ENCODE results near the gene TADA2B.

DNA sequence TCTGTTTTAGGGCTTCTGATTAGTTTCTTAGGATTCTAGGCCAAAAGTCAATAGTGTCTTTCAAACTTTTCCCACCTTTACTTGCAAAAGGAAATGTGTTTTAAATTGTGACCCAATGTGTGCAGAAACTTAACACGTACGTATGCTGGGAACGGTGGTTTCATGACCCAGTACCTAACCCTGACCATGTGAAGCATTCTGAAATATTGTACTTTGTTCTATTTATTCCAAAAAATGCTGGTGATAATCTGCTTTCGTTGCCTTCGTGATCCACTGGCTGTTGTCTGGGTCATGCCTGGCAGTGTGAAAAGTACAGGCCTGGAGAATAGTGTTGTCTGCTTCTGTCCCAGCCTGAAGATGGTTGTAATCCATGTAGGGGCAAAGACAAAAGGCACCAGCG lies 26.7 kb upstream of the TADA2B start:
- TF ChIP-seq EZH2phosphoT487 (IDR thresholded peaks at IDR 0.05; ENCODE audit: borderline replicate concordance), result no peak
- TF ChIP-seq, protein P1, sequence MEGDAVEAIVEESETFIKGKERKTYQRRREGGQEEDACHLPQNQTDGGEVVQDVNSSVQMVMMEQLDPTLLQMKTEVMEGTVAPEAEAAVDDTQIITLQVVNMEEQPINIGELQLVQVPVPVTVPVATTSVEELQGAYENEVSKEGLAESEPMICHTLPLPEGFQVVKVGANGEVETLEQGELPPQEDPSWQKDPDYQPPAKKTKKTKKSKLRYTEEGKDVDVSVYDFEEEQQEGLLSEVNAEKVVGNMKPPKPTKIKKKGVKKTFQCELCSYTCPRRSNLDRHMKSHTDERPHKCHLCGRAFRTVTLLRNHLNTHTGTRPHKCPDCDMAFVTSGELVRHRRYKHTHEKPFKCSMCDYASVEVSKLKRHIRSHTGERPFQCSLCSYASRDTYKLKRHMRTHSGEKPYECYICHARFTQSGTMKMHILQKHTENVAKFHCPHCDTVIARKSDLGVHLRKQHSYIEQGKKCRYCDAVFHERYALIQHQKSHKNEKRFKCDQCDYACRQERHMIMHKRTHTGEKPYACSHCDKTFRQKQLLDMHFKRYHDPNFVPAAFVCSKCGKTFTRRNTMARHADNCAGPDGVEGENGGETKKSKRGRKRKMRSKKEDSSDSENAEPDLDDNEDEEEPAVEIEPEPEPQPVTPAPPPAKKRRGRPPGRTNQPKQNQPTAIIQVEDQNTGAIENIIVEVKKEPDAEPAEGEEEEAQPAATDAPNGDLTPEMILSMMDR (conservative IDR thresholded peaks at IDR 0.05; ENCODE audit: low read length), result no peak

Data from Loucy (cell line).